ENCODE measurements around the gene HAUS8.

DNA sequence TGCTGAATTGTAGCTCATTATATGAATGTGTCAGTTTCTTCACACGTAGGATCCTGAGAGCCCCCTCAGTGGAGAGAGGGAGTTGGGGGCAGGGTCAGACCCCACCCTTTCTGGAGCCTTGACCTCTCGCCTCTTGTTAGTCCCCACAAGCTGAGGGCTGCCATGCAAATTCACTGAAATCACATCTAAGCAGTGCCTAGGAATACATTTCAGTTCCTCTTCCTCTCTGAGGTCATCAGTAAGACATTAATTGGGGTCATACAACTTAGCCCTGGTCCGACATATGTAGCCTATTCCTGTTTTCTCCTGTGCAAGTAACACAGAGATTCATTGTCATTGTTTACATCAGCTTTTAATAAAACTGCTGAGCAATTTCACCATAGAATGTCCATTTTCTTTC, 30.3 kb upstream of the HAUS8 start:
- TF ChIP-seq, protein P1, sequence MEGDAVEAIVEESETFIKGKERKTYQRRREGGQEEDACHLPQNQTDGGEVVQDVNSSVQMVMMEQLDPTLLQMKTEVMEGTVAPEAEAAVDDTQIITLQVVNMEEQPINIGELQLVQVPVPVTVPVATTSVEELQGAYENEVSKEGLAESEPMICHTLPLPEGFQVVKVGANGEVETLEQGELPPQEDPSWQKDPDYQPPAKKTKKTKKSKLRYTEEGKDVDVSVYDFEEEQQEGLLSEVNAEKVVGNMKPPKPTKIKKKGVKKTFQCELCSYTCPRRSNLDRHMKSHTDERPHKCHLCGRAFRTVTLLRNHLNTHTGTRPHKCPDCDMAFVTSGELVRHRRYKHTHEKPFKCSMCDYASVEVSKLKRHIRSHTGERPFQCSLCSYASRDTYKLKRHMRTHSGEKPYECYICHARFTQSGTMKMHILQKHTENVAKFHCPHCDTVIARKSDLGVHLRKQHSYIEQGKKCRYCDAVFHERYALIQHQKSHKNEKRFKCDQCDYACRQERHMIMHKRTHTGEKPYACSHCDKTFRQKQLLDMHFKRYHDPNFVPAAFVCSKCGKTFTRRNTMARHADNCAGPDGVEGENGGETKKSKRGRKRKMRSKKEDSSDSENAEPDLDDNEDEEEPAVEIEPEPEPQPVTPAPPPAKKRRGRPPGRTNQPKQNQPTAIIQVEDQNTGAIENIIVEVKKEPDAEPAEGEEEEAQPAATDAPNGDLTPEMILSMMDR (IDR thresholded peaks at IDR 0.05), result no peak
- TF ChIP-seq ZFX (IDR thresholded peaks at IDR 0.05; ENCODE audit: borderline replicate concordance), result no peak

Data from 22Rv1 (cell line).